Sigmoid colon (tissue), 7 donors: Measurements from ENCODE around the gene NES. TPM values are rescaled to one million over a fixed set of nuclear protein-coding genes. Genes with fewer than 3 reads are reported as not detected.

Experiments
- DNase-seq: peaks from one replicate; pipeline ENCODE4 v3.0.0-alpha.2; 2019
- H3K27ac ChIP-seq, 4 donors: fragments of 200-600 bp; sonication (generic); one replicate each; pipeline ENCODE4 v1.5.1; 2016 to 2019; ENCODE audit warnings: mild to moderate bottlenecking in 1 of 4
- H3K27me3 ChIP-seq, 3 donors: fragments of 200-600 bp; sonication (generic); one replicate each; pipeline ENCODE4 v1.5.1; 2019; ENCODE audit warnings: mild to moderate bottlenecking in 1 of 3
- H3K36me3 ChIP-seq, 4 donors: fragments of 200-600 bp; sonication (generic); one replicate each; pipeline ENCODE4 v1.5.1; 2016 to 2019
- H3K4me1 ChIP-seq, 4 donors: fragments of 200-600 bp; sonication (generic); one replicate each; pipeline ENCODE4 v1.5.1; 2017 to 2019
- H3K4me3 ChIP-seq, 4 donors: fragments of 200-600 bp; sonication (generic); one replicate each; pipeline ENCODE4 v1.5.1; 2017 to 2019; ENCODE audit warnings: mild to moderate bottlenecking in 2 of 4, moderate library complexity in 1 of 4
- H3K9me3 ChIP-seq, 4 donors: fragments of 200-600 bp in 3 of 4; sonication (generic) in 3 of 4; one replicate each; pipeline versions ENCODE4 v1.5.1 to v1.6.1; 2013 to 2019
- CTCF ChIP-seq, 4 experiments: fragments of 450-650 bp in 3 of 4; fragments of 200-600 bp in 1 of 4; IDR thresholded peaks; one replicate each; pipeline ENCODE4 v1.5.1; 2016 to 2019; ENCODE audit warnings: antibody characterized with exemption in 4 of 4, mild to moderate bottlenecking in 3 of 4, moderate library complexity in 2 of 4
- EP300 ChIP-seq, 4 donors: sonication (generic); formaldehyde crosslinking; IDR thresholded peaks; one replicate each; pipeline ENCODE4 v1.6.1; 2017; ENCODE audit warnings: antibody characterized with exemption in 4 of 4
- POLR2A ChIP-seq, 2 donors: fragments of 450-650 bp; IDR thresholded peaks; one replicate each; pipeline ENCODE4 v1.6.1; 2016; ENCODE audit warnings: antibody characterized with exemption in 2 of 2, mild to moderate bottlenecking in 2 of 2, moderate library complexity in 2 of 2
- POLR2AphosphoS5 ChIP-seq, 4 donors: sonication (generic); formaldehyde crosslinking; IDR thresholded peaks; one replicate each; pipeline ENCODE4 v1.6.1; 2017; ENCODE audit warnings: antibody characterized with exemption in 4 of 4
- WGBS, 2 donors: extraction: QIAGEN DNeasy Blood & Tissue Kit; methylation state at CpG; one replicate each; pipeline ENCODE4 v1.1.7; 2013; 5-methylcytosine and 5-hydroxymethylcytosine counted together
- intact Hi-C: fragments of 100-400 bp; cut with DNase I; formaldehyde crosslinking; loops from one replicate; pipeline ENCODE4 v1.15.1; 2023
- polyA plus RNA-seq, 3 donors: library from polyadenylated mRNA; stranded (reverse); fragments of 200-250 nt; gene quantifications; one replicate each; pipeline ENCODE4 v1.2.3, GENCODE V29; 2013
- total RNA-seq, 4 donors: library from RNA; depleted of rRNA; stranded (reverse); fragments of >200 nt; gene quantifications; one replicate each; pipeline ENCODE4 v1.1.0, GENCODE V29; 2016
- donor health status: healthy with polysubstance abuse.
- donor health status: Bipolar disorder and iron deficiency.
- donor health status: healthy.

NES gene
- total and polyA plus RNA-seq, 7 donors, result 0.60 to 21.0 (median 7.1) TPM

- WGBS, 2 donors, result 62 to 76% methylated on average over 5 of the region's 5 CpGs
- Histone ChIP-seq H3K36me3 (no peaks in the 10 kb centered on the region), H3K9me3 (no peaks in the 10 kb centered on the region), H3K27ac (no peak overlapping the region), H3K4me1 (peaks cover 0 to 3% (median 2%) of the 10 kb centered on the region in 4 donors), H3K27me3 (peaks cover 0 to 42% (median 5%) of the 10 kb centered on the region in 3 donors), H3K4me3 (no peak overlapping the region)
- TF ChIP-seq CTCF (IDR thresholded peaks at IDR 0.05), result no peak
- no peak for TF ChIP-seq EP300 (IDR thresholded peaks at IDR 0.05)
- no peak for TF ChIP-seq POLR2AphosphoS5 (IDR thresholded peaks at IDR 0.05)
- TF ChIP-seq POLR2A (IDR thresholded peaks at IDR 0.05), result no peak
- DNase-seq, result no peak
- intact Hi-C loops, result no loop called here
These were observed 7.1 kb upstream of the NES start for GRCh38 chr1:156684227-156684782.

GRCh38 chr1:156682166-156682890 is 5.1 kb upstream of the NES start:
- Histone ChIP-seq H3K27me3 (peaks cover 5 to 58% (median 9%) of the 10 kb centered on the region in 3 donors), H3K4me1 (peaks cover 0 to 10% (median 7%) of the 10 kb centered on the region in 4 donors), H3K36me3 (no peaks in the 10 kb centered on the region), H3K27ac (no peak overlapping the region), H3K9me3 (no peaks in the 10 kb centered on the region), H3K4me3 (no peak overlapping the region)
- no peak for DNase-seq
- intact Hi-C loops, result no loop called here
- WGBS, 2 donors, result 56 to 72% methylated on average over 5 of the region's 5 CpGs
- no peak for TF ChIP-seq POLR2AphosphoS5 (IDR thresholded peaks at IDR 0.05)
- TF ChIP-seq POLR2A (IDR thresholded peaks at IDR 0.05), result no peak
- no peak for TF ChIP-seq EP300 (IDR thresholded peaks at IDR 0.05)
- no peak for TF ChIP-seq CTCF (IDR thresholded peaks at IDR 0.05)

- peaks cover 5 to 60% (median 17%) of the 10 kb centered on the region in 3 donors for H3K27me3 ChIP-seq
- intact Hi-C loops, result no loop called here
These were observed 4.2 kb upstream of the NES start for GRCh38 chr1:156681196-156681960.

GRCh38 chr1:156680056-156680455 is 2.8 kb upstream of the NES start:
- intact Hi-C loops, result no loop called here
- H3K9me3 ChIP-seq, result no peaks in the 10 kb centered on the region
- H3K4me1 ChIP-seq, result peaks cover 0 to 32% (median 27%) of the 10 kb centered on the region in 4 donors
- H3K27ac ChIP-seq, result no peak overlapping the region
- H3K36me3 ChIP-seq, result no peaks in the 10 kb centered on the region
- TF ChIP-seq POLR2AphosphoS5 (IDR thresholded peaks at IDR 0.05) (no peak), EP300 (IDR thresholded peaks at IDR 0.05) (no peak), CTCF (IDR thresholded peaks at IDR 0.05) (no peak)
- 40 to 58% methylated on average over 2 of the region's 2 CpGs for WGBS, 2 donors
- H3K4me3 ChIP-seq, result no peak overlapping the region
- peaks cover 5 to 62% (median 20%) of the 10 kb centered on the region in 3 donors for H3K27me3 ChIP-seq
- no peak for DNase-seq

More at GRCh38 chr1:156681196-156681960, 4.2 kb upstream of the NES start:
- Histone ChIP-seq H3K27ac (no peak overlapping the region), H3K4me1 (peaks cover 0 to 18% (median 16%) of the 10 kb centered on the region in 4 donors), H3K9me3 (no peaks in the 10 kb centered on the region), H3K36me3 (no peaks in the 10 kb centered on the region), H3K4me3 (no peak overlapping the region)
- no peak for DNase-seq
- no peak for TF ChIP-seq CTCF (IDR thresholded peaks at IDR 0.05)
- no peak for TF ChIP-seq POLR2A (IDR thresholded peaks at IDR 0.05)
- TF ChIP-seq POLR2AphosphoS5 (IDR thresholded peaks at IDR 0.05), result no peak
- no peak for TF ChIP-seq EP300 (IDR thresholded peaks at IDR 0.05)
- 66 to 84% methylated on average over 8 of the region's 8 CpGs for WGBS, 2 donors
